HEK293T (cell line): ENCODE results near the gene SLC13A3.

Source experiments
- FOXA1 ChIP-seq: fragments of 450-650 bp; IDR thresholded peaks from 2 replicates; pipeline ENCODE4 v1.6.1; 2016; ENCODE audit warnings: mild to moderate bottlenecking
- FOXM1 ChIP-seq: fragments of 450-650 bp; IDR thresholded peaks from 2 replicates; pipeline ENCODE4 v1.6.1; 2017; ENCODE audit warnings: mild to moderate bottlenecking, borderline replicate concordance
- L3MBTL2 ChIP-seq: fragments of 450-650 bp; conservative IDR thresholded peaks from 2 replicates; pipeline ENCODE4 v1.6.1; 2016; ENCODE audit warnings: mild to moderate bottlenecking
- SP1 ChIP-seq: fragments of 450-650 bp; IDR thresholded peaks from 2 replicates; pipeline ENCODE4 v1.6.1; 2017

GRCh38 chr20:46609043-46609442, 42.2 kb downstream of the SLC13A3 start:
- no peak for TF ChIP-seq FOXA1
- TF ChIP-seq SP1, result no peak
- no peak for TF ChIP-seq FOXM1
- TF ChIP-seq L3MBTL2, result no peak
